Parathyroid adenoma (tissue), 2 donors: ENCODE measurements around the gene AGBL3.

Experiments
- H2AFZ ChIP-seq: fragments of 300-600 bp; sonication (generic); one replicate; pipeline ENCODE4 v1.7.0; 2017; ENCODE audit warnings: antibody characterized with exemption, mild to moderate bottlenecking
- H3K27ac ChIP-seq: fragments of 300-600 bp; sonication (generic); one replicate; pipeline ENCODE4 v1.7.0; 2017
- H3K27me3 ChIP-seq: fragments of 300-600 bp; sonication (generic); one replicate; pipeline ENCODE4 v1.7.0; 2017; ENCODE audit warnings: low read length; ENCODE audit not compliant: control insufficient read depth, insufficient read depth
- H3K36me3 ChIP-seq: fragments of 300-600 bp; sonication (generic); one replicate; pipeline ENCODE4 v1.7.0; 2017; ENCODE audit warnings: low read length; ENCODE audit not compliant: control insufficient read depth, insufficient read depth
- H3K4me1 ChIP-seq: fragments of 300-600 bp; sonication (generic); one replicate; pipeline ENCODE4 v1.7.0; 2017; ENCODE audit warnings: control low read depth
- H3K4me2 ChIP-seq: fragments of 300-600 bp; sonication (generic); one replicate; pipeline ENCODE4 v1.7.0; 2017; ENCODE audit warnings: low read length
- H3K4me3 ChIP-seq: fragments of 300-600 bp; sonication (generic); one replicate; pipeline ENCODE4 v1.7.0; 2017; ENCODE audit warnings: low read depth, low read length
- H3K79me2 ChIP-seq: fragments of 300-600 bp; sonication (generic); one replicate; pipeline ENCODE4 v1.7.0; 2017; ENCODE audit warnings: control low read depth
- H3K9ac ChIP-seq: fragments of 300-600 bp; sonication (generic); one replicate; pipeline ENCODE4 v1.7.0; 2017; ENCODE audit warnings: mild to moderate bottlenecking
- H3K9me3 ChIP-seq: fragments of 300-600 bp; sonication (generic); one replicate; pipeline ENCODE4 v1.7.0; 2017; ENCODE audit warnings: low read length; ENCODE audit not compliant: control insufficient read depth
- CTCF ChIP-seq: fragments of 300-600 bp; sonication (generic); IDR thresholded peaks from one replicate; pipeline ENCODE4 v1.7.0; 2017; ENCODE audit warnings: antibody characterized with exemption, mild to moderate bottlenecking
- donor health status: primary hyperparathyroidism.

AGBL3 gene

GRCh38 chr7:135180122-135180521 lies 193.8 kb downstream of the AGBL3 start:
- no peak overlapping the region for H3K27ac ChIP-seq
- no peaks in the 10 kb centered on the region for H3K9me3 ChIP-seq
- no peaks in the 10 kb centered on the region for H3K36me3 ChIP-seq
- H3K27me3 ChIP-seq, result no peaks in the 10 kb centered on the region
- H2AFZ ChIP-seq, result no peak overlapping the region
- no peaks in the 10 kb centered on the region for H3K4me1 ChIP-seq
- no peak overlapping the region for H3K9ac ChIP-seq
- H3K4me2 ChIP-seq, result no peak overlapping the region
- no peak for TF ChIP-seq CTCF
- H3K4me3 ChIP-seq, result no peak overlapping the region
- no peaks in the 10 kb centered on the region for H3K79me2 ChIP-seq

GRCh38 chr7:135181261-135181928 lies 195.1 kb downstream of the AGBL3 start:
- no peaks in the 10 kb centered on the region for H3K9me3 ChIP-seq

GRCh38 chr7:135181929-135182678 lies 195.8 kb downstream of the AGBL3 start:
- Histone ChIP-seq H3K9ac (no peak overlapping the region), H3K36me3 (no peaks in the 10 kb centered on the region), H3K79me2 (no peaks in the 10 kb centered on the region), H3K27ac (no peak overlapping the region), H3K4me1 (no peaks in the 10 kb centered on the region), H2AFZ (no peak overlapping the region), H3K4me2 (no peak overlapping the region), H3K9me3 (no peaks in the 10 kb centered on the region), H3K27me3 (no peaks in the 10 kb centered on the region), H3K4me3 (no peak overlapping the region)
- no peak for TF ChIP-seq CTCF

More at GRCh38 chr7:135181261-135181928, 195.1 kb downstream of the AGBL3 start:
- H3K4me2 ChIP-seq, result no peak overlapping the region
- H3K4me3 ChIP-seq, result no peak overlapping the region
- no peak overlapping the region for H3K9ac ChIP-seq
- H3K79me2 ChIP-seq, result no peaks in the 10 kb centered on the region
- no peaks in the 10 kb centered on the region for H3K4me1 ChIP-seq
- no peaks in the 10 kb centered on the region for H3K27me3 ChIP-seq
- TF ChIP-seq CTCF, result no peak
- no peaks in the 10 kb centered on the region for H3K36me3 ChIP-seq
- no peak overlapping the region for H2AFZ ChIP-seq
- no peak overlapping the region for H3K27ac ChIP-seq

GRCh38 chr7:135183478-135183877 lies 197.2 kb downstream of the AGBL3 start:
- no peaks in the 10 kb centered on the region for H3K36me3 ChIP-seq
- no peaks in the 10 kb centered on the region for H3K27me3 ChIP-seq
- H3K4me2 ChIP-seq, result no peak overlapping the region
- no peaks in the 10 kb centered on the region for H3K4me1 ChIP-seq
- no peak overlapping the region for H3K27ac ChIP-seq
- no peak overlapping the region for H3K9ac ChIP-seq
- H3K4me3 ChIP-seq, result no peak overlapping the region
- no peak for TF ChIP-seq CTCF
- no peak overlapping the region for H2AFZ ChIP-seq
- no peaks in the 10 kb centered on the region for H3K79me2 ChIP-seq
- no peaks in the 10 kb centered on the region for H3K9me3 ChIP-seq
